Trophoblast cell (in vitro differentiated cells and primary cell): ENCODE results near the gene GDPD4.

Experiments used
- DNase-seq, 2 donors: peaks; one replicate each; pipeline ENCODE4 v3.0.0-alpha.2; 2016
- H2AFZ ChIP-seq: 2 replicates; pipeline ENCODE4 v1.6.1; 2013; ENCODE audit warnings: low read length, moderate library complexity, mild to moderate bottlenecking; ENCODE audit not compliant: insufficient read depth, poor library complexity
- H2AK5ac ChIP-seq: 2 replicates; pipeline ENCODE4 v1.6.1; 2013; ENCODE audit warnings: mild to moderate bottlenecking, low read length
- H2BK120ac ChIP-seq: 2 replicates; pipeline ENCODE4 v1.6.1; 2013; ENCODE audit warnings: low read length, mild to moderate bottlenecking, moderate library complexity; ENCODE audit not compliant: insufficient read depth, poor library complexity
- H2BK12ac ChIP-seq: 2 replicates; pipeline ENCODE4 v1.6.1; 2013; ENCODE audit warnings: mild to moderate bottlenecking, low read length, moderate library complexity
- H2BK5ac ChIP-seq: 2 replicates; pipeline ENCODE4 v1.6.1; 2013; ENCODE audit warnings: low read length, low read depth, moderate library complexity, mild to moderate bottlenecking; ENCODE audit not compliant: poor library complexity
- H3K14ac ChIP-seq: 2 replicates; pipeline ENCODE4 v1.6.1; 2013; ENCODE audit warnings: mild to moderate bottlenecking, low read length
- H3K18ac ChIP-seq: 2 replicates; pipeline ENCODE4 v1.6.1; 2013; ENCODE audit warnings: mild to moderate bottlenecking, low read length
- H3K23ac ChIP-seq: 2 replicates; pipeline ENCODE4 v1.6.1; 2013; ENCODE audit warnings: low read length
- H3K27ac ChIP-seq: 2 replicates; pipeline ENCODE4 v1.5.1; 2013; ENCODE audit warnings: low read depth, mild to moderate bottlenecking, inconsistent platforms, low read length, moderate library complexity
- H3K27me3 ChIP-seq: 2 replicates; pipeline ENCODE4 v1.6.1; 2013; ENCODE audit warnings: inconsistent platforms, mild to moderate bottlenecking, low read length, moderate library complexity; ENCODE audit not compliant: insufficient read depth
- H3K36me3 ChIP-seq, 2 experiments: 1 replicate in 1 of 2; 2 replicates in 1 of 2; pipeline ENCODE4 v1.6.1; 2013; ENCODE audit warnings: low read length in 2 of 2, mild to moderate bottlenecking in 2 of 2, moderate library complexity in 1 of 2; ENCODE audit not compliant: insufficient read depth in 2 of 2, control insufficient read depth in 1 of 2
- H3K4ac ChIP-seq: 2 replicates; pipeline ENCODE4 v1.6.1; 2013; ENCODE audit warnings: low read depth, mild to moderate bottlenecking, low read length, moderate library complexity
- H3K4me1 ChIP-seq, 2 experiments: 1 replicate in 1 of 2; 2 replicates in 1 of 2; pipeline ENCODE4 v1.6.1; 2013; ENCODE audit warnings: low read length in 2 of 2, mild to moderate bottlenecking in 2 of 2, moderate library complexity in 1 of 2; ENCODE audit not compliant: insufficient read depth in 2 of 2, control insufficient read depth in 1 of 2
- H3K4me2 ChIP-seq: 2 replicates; pipeline ENCODE4 v1.6.1; 2013; ENCODE audit warnings: inconsistent platforms, mild to moderate bottlenecking, low read length, moderate library complexity
- H3K4me3 ChIP-seq: 2 replicates; pipeline ENCODE4 v1.5.1; 2013; ENCODE audit warnings: mild to moderate bottlenecking, low read depth, low read length, inconsistent platforms
- H3K79me1 ChIP-seq: one replicate; pipeline ENCODE4 v1.6.1; 2013; ENCODE audit warnings: low read length
- H3K79me2 ChIP-seq: 2 replicates; pipeline ENCODE4 v1.6.1; 2013; ENCODE audit warnings: low read length, mild to moderate bottlenecking; ENCODE audit not compliant: control insufficient read depth, insufficient read depth, poor library complexity
- H3K9ac ChIP-seq: 2 replicates; pipeline ENCODE4 v1.6.1; 2013; ENCODE audit warnings: mild to moderate bottlenecking, low read length
- H3K9me3 ChIP-seq: 2 replicates; pipeline ENCODE4 v1.6.1; 2013; ENCODE audit warnings: low read depth, mild to moderate bottlenecking, control low read depth, inconsistent platforms, low read length; ENCODE audit not compliant: insufficient read depth
- H4K12ac ChIP-seq: 2 replicates; pipeline ENCODE4 v1.6.1; 2013; ENCODE audit warnings: low read depth, mild to moderate bottlenecking, low read length, moderate library complexity
- H4K8ac ChIP-seq: 2 replicates; pipeline ENCODE4 v1.6.1; 2013; ENCODE audit warnings: low read depth, mild to moderate bottlenecking, low read length, moderate library complexity
- H4K91ac ChIP-seq: one replicate; pipeline ENCODE4 v1.6.1; 2013; ENCODE audit warnings: low read depth, mild to moderate bottlenecking, low read length, moderate library complexity
- WGBS: extraction: QIAGEN DNeasy Blood & Tissue Kit; methylation state at CpG from one replicate; pipeline ENCODE4 v1.1.7; 2013; ENCODE audit warnings: missing lambda C conversion rate; ENCODE audit not compliant: insufficient read length, insufficient coverage; ENCODE audit errors: extremely low coverage; 5-methylcytosine and 5-hydroxymethylcytosine counted together

GDPD4 gene

DNA sequence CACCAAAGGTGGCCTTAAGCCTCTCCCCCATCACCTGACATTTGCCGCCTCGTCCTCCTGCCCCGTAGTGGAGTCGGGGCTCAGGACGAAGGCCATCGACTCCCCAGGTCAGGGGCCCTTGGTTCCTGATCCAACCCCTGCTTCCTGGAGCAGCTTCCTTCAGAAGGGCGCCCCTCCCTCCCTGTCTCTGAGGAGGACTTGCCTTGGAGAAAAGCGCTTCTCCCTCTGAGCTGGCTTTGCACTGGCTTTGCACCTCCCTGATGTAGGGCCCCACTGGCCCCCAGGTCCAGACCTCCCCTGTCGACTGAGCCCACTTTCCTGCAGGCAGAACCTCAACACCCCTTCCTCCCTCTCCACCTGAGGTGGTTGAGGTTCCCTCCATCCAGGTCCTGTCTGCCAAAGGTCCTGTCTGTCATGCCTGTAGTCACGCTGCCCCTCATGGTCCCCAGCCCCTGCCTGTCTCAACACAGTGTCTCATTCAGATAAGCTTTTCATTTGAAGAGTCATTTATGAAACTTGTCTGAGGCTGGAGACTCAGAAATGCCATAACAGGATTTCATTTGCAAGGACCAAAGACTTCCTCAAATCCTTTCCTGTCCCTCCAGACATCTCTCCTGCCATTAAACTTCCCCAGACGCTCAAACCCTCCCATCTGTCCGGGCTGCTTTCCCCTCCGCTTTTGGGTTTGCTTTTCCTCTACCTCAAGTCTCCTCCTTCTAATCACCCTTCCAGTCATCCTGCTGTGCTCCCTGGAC lies 95.0 kb downstream of the GDPD4 start:
- Histone ChIP-seq H3K79me1 (no peaks in the 10 kb centered on the region), H3K4me2 (no peak overlapping the region), H4K91ac (no peak overlapping the region), H2BK120ac (no peak overlapping the region), H2AK5ac (no peak overlapping the region), H3K4me1 (no peaks in the 10 kb centered on the region), H3K9ac (no peak overlapping the region), H4K8ac (no peak overlapping the region), H3K4me3 (no peak overlapping the region), H4K12ac (no peak overlapping the region), H3K79me2 (no peaks in the 10 kb centered on the region), H2BK12ac (no peak overlapping the region), H2BK5ac (no peak overlapping the region), H3K9me3 (no peaks in the 10 kb centered on the region), H3K4ac (no peak overlapping the region), H3K23ac (no peak overlapping the region), H3K27me3 (no peaks in the 10 kb centered on the region), H3K14ac (no peak overlapping the region), H3K27ac (no peak overlapping the region), H2AFZ (no peak overlapping the region), H3K36me3 (no peaks in the 10 kb centered on the region), H3K18ac (no peak overlapping the region)
- no peak for DNase-seq
- WGBS, result no CpG with 5 or more reads among the region's 13 CpGs

DNA sequence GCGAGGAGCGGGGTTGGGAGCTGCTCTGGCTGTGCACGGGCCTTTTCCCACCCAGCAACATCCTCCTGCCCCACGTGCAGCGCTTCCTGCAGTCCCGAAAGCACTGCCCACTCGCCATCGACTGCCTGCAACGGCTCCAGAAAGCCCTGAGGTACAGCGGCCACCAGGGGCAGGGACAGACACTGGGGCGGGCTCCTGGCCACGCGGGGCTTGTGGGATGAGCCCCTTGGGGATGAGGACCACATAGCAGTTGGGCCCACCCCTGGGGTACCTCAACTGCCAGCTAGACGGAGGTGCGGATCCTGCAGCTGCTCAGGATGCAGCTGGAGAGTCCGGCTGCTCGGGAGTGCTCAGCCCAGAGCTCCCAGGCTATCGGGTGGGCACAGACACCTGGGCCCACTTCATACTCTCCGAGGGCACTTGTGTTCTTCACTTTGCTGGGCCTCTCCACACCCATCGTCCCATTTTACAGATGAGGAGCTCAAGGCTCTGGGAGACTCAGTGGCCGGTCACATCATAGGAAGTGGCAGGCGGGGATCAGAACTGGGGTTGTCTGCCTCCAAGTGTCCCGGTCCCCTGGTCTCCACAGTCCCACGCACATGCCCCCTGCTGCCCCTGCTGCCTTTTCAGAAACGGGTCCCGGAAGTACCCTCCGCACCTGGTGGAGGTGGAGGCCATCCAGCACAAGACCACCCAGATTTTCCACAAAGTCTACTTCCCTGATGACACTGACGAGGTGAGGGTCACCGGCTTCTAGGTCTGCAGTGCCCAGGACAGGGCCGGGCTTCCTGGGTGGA lies 95.8 kb downstream of the GDPD4 start:
- H3K4me2 ChIP-seq, result no peak overlapping the region
- no peak for DNase-seq

GRCh38 chr11:77204754-77205466 lies 96.6 kb downstream of the GDPD4 start:
- Histone ChIP-seq H3K4me2 (no peak overlapping the region), H3K23ac (no peak overlapping the region), H2AK5ac (no peak overlapping the region), H4K8ac (no peak overlapping the region), H3K27ac (no peak overlapping the region), H3K79me2 (no peaks in the 10 kb centered on the region), H3K4me1 (no peaks in the 10 kb centered on the region), H2BK12ac (no peak overlapping the region), H2AFZ (no peak overlapping the region), H3K4ac (no peak overlapping the region), H4K12ac (no peak overlapping the region), H3K18ac (no peak overlapping the region), H3K79me1 (no peaks in the 10 kb centered on the region), H3K27me3 (no peaks in the 10 kb centered on the region), H3K36me3 (no peaks in the 10 kb centered on the region), H3K14ac (no peak overlapping the region), H3K9ac (no peak overlapping the region), H2BK5ac (no peak overlapping the region), H3K4me3 (no peak overlapping the region), H4K91ac (no peak overlapping the region), H2BK120ac (no peak overlapping the region), H3K9me3 (no peaks in the 10 kb centered on the region)
- WGBS, result no CpG with 5 or more reads among the region's 12 CpGs
- DNase-seq, result no peak

More for the DNA sequence above, 95.8 kb downstream of the GDPD4 start:
- H2BK12ac ChIP-seq, result no peak overlapping the region
- no peak overlapping the region for H4K12ac ChIP-seq
- no peak overlapping the region for H3K23ac ChIP-seq
- H2BK120ac ChIP-seq, result no peak overlapping the region
- no peak overlapping the region for H3K4me3 ChIP-seq
- H3K27me3 ChIP-seq, result no peaks in the 10 kb centered on the region
- H4K8ac ChIP-seq, result no peak overlapping the region
- H3K4me1 ChIP-seq, result no peaks in the 10 kb centered on the region
- no peak overlapping the region for H3K27ac ChIP-seq
- no peak overlapping the region for H4K91ac ChIP-seq
- H2AK5ac ChIP-seq, result no peak overlapping the region
- H2AFZ ChIP-seq, result no peak overlapping the region
- no peaks in the 10 kb centered on the region for H3K79me1 ChIP-seq
- H3K4ac ChIP-seq, result no peak overlapping the region
- H2BK5ac ChIP-seq, result no peak overlapping the region
- no CpG with 5 or more reads among the region's 30 CpGs for WGBS
- no peak overlapping the region for H3K18ac ChIP-seq
- H3K79me2 ChIP-seq, result no peaks in the 10 kb centered on the region
- H3K9ac ChIP-seq, result no peak overlapping the region
- H3K9me3 ChIP-seq, result no peaks in the 10 kb centered on the region
- H3K36me3 ChIP-seq, result no peaks in the 10 kb centered on the region
- H3K14ac ChIP-seq, result no peak overlapping the region

DNA sequence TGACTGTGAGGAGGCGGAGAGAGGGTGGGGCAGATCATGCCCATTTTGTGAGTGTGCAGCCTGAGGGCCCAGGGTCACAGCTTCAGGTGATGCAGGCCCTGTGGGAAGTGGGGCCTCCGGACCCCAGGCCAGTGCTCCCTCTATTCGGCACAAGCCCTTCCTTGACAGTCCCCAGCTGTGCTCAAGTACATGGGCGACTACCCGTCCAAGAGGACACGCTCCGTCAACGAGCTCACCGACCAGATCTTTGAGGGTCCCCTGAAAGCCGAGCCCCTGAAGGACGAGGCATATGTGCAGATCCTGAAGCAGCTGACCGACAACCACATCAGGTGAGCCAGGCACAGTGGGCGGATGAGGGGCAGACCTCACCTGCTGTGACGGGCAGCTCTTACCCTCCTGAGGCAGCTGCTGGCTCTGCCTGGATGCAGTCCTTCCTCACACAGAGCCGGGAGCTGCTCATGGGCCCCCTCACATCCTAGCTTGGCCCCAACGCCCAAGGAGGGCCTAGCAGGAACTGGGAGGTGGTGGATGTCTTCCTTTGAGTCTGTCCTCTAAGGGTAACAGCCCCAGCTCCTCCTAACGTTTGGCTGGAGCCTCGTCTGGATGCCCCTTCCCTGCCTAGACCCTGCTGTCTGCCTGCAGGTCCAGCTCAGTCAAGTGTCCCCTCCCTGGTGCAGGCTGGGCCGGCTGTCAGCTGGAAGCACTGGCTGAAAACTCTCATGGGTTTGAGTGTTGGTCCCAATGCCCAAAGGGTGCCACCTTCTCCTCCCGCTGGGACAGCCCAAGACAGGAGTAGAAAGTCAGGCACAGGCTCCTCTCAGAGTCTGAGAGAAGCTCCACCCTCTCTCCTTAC lies 97.4 kb downstream of the GDPD4 start:
- Histone ChIP-seq H4K91ac (no peak overlapping the region), H3K18ac (no peak overlapping the region), H3K4ac (no peak overlapping the region), H3K14ac (no peak overlapping the region), H3K27me3 (no peaks in the 10 kb centered on the region), H3K4me1 (no peaks in the 10 kb centered on the region), H2AK5ac (no peak overlapping the region), H3K9ac (no peak overlapping the region), H2BK120ac (no peak overlapping the region), H3K27ac (no peak overlapping the region), H2BK5ac (no peak overlapping the region), H4K12ac (no peak overlapping the region), H3K4me2 (no peak overlapping the region), H2BK12ac (no peak overlapping the region), H3K23ac (no peak overlapping the region), H4K8ac (no peak overlapping the region), H3K36me3 (no peaks in the 10 kb centered on the region), H3K79me2 (no peaks in the 10 kb centered on the region), H3K79me1 (no peaks in the 10 kb centered on the region), H2AFZ (no peak overlapping the region), H3K4me3 (no peak overlapping the region), H3K9me3 (no peaks in the 10 kb centered on the region)
- no CpG with 5 or more reads among the region's 20 CpGs for WGBS
- no peak for DNase-seq
